CD4-positive, alpha-beta T cell (primary cell): Measurements from ENCODE around the gene ADGRG1. TPM values are rescaled to one million over a fixed set of nuclear protein-coding genes. Genes with fewer than 3 reads are reported as not detected.

Experiments
- ATAC-seq: fragments of 200-7000 bp; cut with Tn5 transposase; one replicate; pipeline ENCODE4 v1.10.0; 2022; ENCODE audit warnings: mild to moderate bottlenecking; ENCODE audit not compliant: poor library complexity
- CTCF ChIA-PET: fragments of 350-600 bp; sonication (Branson Sonifier 250); formaldehyde crosslinking; loops from one replicate; lab custom pipeline; 2021; ENCODE audit warnings: antibody characterized with exemption, inconsistent platforms; lab: Charles Lee
- POLR2A ChIA-PET: fragments of 350-600 bp; sonication (Branson Sonifier 250); formaldehyde crosslinking; loops from one replicate; lab custom pipeline; 2021; ENCODE audit warnings: antibody characterized with exemption, inconsistent platforms; lab: Charles Lee
- DNase-seq, 14 experiments: peaks; one replicate each; pipeline ENCODE4 v3.0.0-alpha.2; 2013 to 2020; ENCODE audit warnings: mixed read lengths in 2 of 14
- H3K27ac ChIP-seq, 2 donors: one replicate each; pipeline versions ENCODE4 v1.5.1 to v1.7.0; 2013; ENCODE audit warnings: low read length in 2 of 2, low read depth in 1 of 2, mild to moderate bottlenecking in 1 of 2
- H3K27me3 ChIP-seq, 2 experiments: 1 replicate in 1 of 2; 2 replicates in 1 of 2; pipeline versions ENCODE4 v1.6.1 to v1.7.0; 2013; ENCODE audit warnings: low read length in 2 of 2, control low read depth in 1 of 2, mild to moderate bottlenecking in 1 of 2, moderate library complexity in 1 of 2; ENCODE audit not compliant: insufficient read depth in 2 of 2, control insufficient read depth in 1 of 2
- H3K36me3 ChIP-seq: one replicate; pipeline ENCODE4 v1.6.1; 2013; ENCODE audit warnings: low read length, control low read depth; ENCODE audit not compliant: insufficient read depth
- H3K4me1 ChIP-seq: one replicate; pipeline ENCODE4 v1.6.1; 2013; ENCODE audit warnings: low read length, control low read depth; ENCODE audit not compliant: insufficient read depth
- H3K4me3 ChIP-seq: one replicate; pipeline ENCODE4 v1.5.1; 2013; ENCODE audit warnings: mild to moderate bottlenecking, low read length, moderate library complexity
- H3K9me3 ChIP-seq, 2 experiments: 1 replicate in 1 of 2; 2 replicates in 1 of 2; pipeline versions ENCODE4 v1.6.1 to v1.7.0; 2013; ENCODE audit warnings: low read length in 2 of 2, mild to moderate bottlenecking in 2 of 2, control low read depth in 1 of 2, moderate library complexity in 1 of 2; ENCODE audit not compliant: control insufficient read depth in 1 of 2, insufficient read depth in 1 of 2
- H3K27ac Mint-ChIP-seq: one replicate; pipeline ENCODE4 v1.8.0; 2020; ENCODE audit warnings: mixed read lengths
- H3K27me3 Mint-ChIP-seq: one replicate; pipeline ENCODE4 v1.8.0; 2021; ENCODE audit warnings: mixed read lengths
- H3K36me3 Mint-ChIP-seq: one replicate; pipeline ENCODE4 v1.8.0; 2021; ENCODE audit warnings: low read depth, mixed read lengths
- H3K4me1 Mint-ChIP-seq: one replicate; pipeline ENCODE4 v1.8.0; 2021; ENCODE audit warnings: low read depth, mixed read lengths
- H3K4me3 Mint-ChIP-seq: one replicate; pipeline ENCODE4 v1.8.0; 2020; ENCODE audit warnings: mild to moderate bottlenecking, mixed read lengths
- H3K9me3 Mint-ChIP-seq: one replicate; pipeline ENCODE4 v1.8.0; 2020; ENCODE audit warnings: mixed read lengths
- CTCF ChIP-seq: fragments of 200-600 bp; IDR thresholded peaks from one replicate; pipeline ENCODE4 v1.8.0; 2022; ENCODE audit warnings: antibody characterized with exemption, mild to moderate bottlenecking
- intact Hi-C, 2 experiments: fragments of 100-400 bp; cut with DNase I in 1 of 2; cut with micrococcal nuclease in 1 of 2; formaldehyde crosslinking; loops; one replicate each; pipeline versions ENCODE4 v1.15.1 to v1.9.0; 2023 to 2025; cut with DNase I, micrococcal nuclease
- total RNA-seq, 174 experiments: library from RNA in 2 of 174; stranded (reverse) in 2 of 174; gene quantifications; one replicate each; pipeline ENCODE4 v1.2.3 and lab custom pipeline; 2021 to 2026

ADGRG1 gene
- total RNA-seq, 2 experiments from 2014 or later = 1.8 to 2.3 TPM

GRCh38 chr16:57637424-57637823 is 9.0 kb downstream of the ADGRG1 start:
- Histone ChIP-seq H3K4me1 (no peaks in the 10 kb centered on the region), H3K4me3 (no peak overlapping the region), H3K27ac (no peak overlapping the region), H3K27me3 (peaks cover 0 to 6% of the 10 kb centered on the region in 2 experiments), H3K9me3 (no peaks in the 10 kb centered on the region), H3K36me3 (no peaks in the 10 kb centered on the region)
- Mint-ChIP-seq H3K27ac (no peak overlapping the region), H3K27me3 (peaks cover 6% of the 10 kb centered on the region), H3K36me3 (no peaks in the 10 kb centered on the region), H3K9me3 (no peaks in the 10 kb centered on the region), H3K4me1 (no peaks in the 10 kb centered on the region), H3K4me3 (no peak overlapping the region)
- POLR2A ChIA-PET = interaction anchor here (1.2 kb wide), 1 partner anchor 61 kb away, joined by 3 read pairs; no protein-coding TSS in a partner anchor
- CTCF ChIA-PET = no interaction called here
- TF ChIP-seq CTCF = no peak
- ATAC-seq (no peak), DNase-seq (no peak)
- intact Hi-C loops = no loop called here

- H3K4me1 Mint-ChIP-seq = peaks cover 3% of the 10 kb centered on the region
- DNase-seq (no peak), ATAC-seq (no peak)
- CTCF ChIA-PET = interaction anchor here (1.2 kb wide), 1 partner anchor 62 kb away, joined by 3 read pairs; no protein-coding TSS in a partner anchor
- H3K27me3 Mint-ChIP-seq = peaks cover 6% of the 10 kb centered on the region
- no peaks in the 10 kb centered on the region for H3K9me3 Mint-ChIP-seq
- Histone ChIP-seq H3K9me3 (no peaks in the 10 kb centered on the region), H3K4me3 (no peak overlapping the region), H3K27ac (no peak overlapping the region), H3K4me1 (no peaks in the 10 kb centered on the region), H3K27me3 (peaks cover 0 to 6% of the 10 kb centered on the region in 2 experiments), H3K36me3 (no peaks in the 10 kb centered on the region)
- POLR2A ChIA-PET = no interaction called here
- no peak overlapping the region for H3K4me3 Mint-ChIP-seq
- H3K36me3 Mint-ChIP-seq = no peaks in the 10 kb centered on the region
- TF ChIP-seq CTCF = no peak
- intact Hi-C loops = no loop called here
- no peak overlapping the region for H3K27ac Mint-ChIP-seq
These were observed 9.5 kb downstream of the ADGRG1 start for GRCh38 chr16:57637965-57638364.

GRCh38 chr16:57638381-57638780 is 10.0 kb downstream of the ADGRG1 start:
- no peak overlapping the region for H3K27ac ChIP-seq
- H3K36me3 Mint-ChIP-seq = no peaks in the 10 kb centered on the region
- intact Hi-C loops = no loop called here
- ChIA-PET CTCF (interaction anchor here (1.2 kb wide), 1 partner anchor 62 kb away, joined by 3 read pairs; no protein-coding TSS in a partner anchor), POLR2A (no interaction called here)
- H3K27me3 Mint-ChIP-seq = peaks cover 6% of the 10 kb centered on the region
- no peak overlapping the region for H3K4me3 Mint-ChIP-seq
- H3K9me3 Mint-ChIP-seq = no peaks in the 10 kb centered on the region
- H3K4me1 Mint-ChIP-seq = peaks cover 4% of the 10 kb centered on the region
- DNase-seq (no peak), ATAC-seq (no peak)
- TF ChIP-seq CTCF = no peak
- no peaks in the 10 kb centered on the region for H3K36me3 ChIP-seq
- no peak overlapping the region for H3K27ac Mint-ChIP-seq
- H3K4me3 ChIP-seq = no peak overlapping the region
- H3K9me3 ChIP-seq = no peaks in the 10 kb centered on the region
- H3K27me3 ChIP-seq = peaks cover 0 to 6% of the 10 kb centered on the region in 2 experiments
- no peaks in the 10 kb centered on the region for H3K4me1 ChIP-seq
